ENCODE measurements around the gene ECHDC1. TPM values are rescaled to one million over a fixed set of nuclear protein-coding genes. Genes with fewer than 3 reads are reported as not detected.
"Not testable (repeated sequence)": the region's sequence is repeated elsewhere in the genome, so short reads cannot be mapped to it uniquely, and the experiment has no call there.

Gene ECHDC1
- total RNA-seq, 4 donors from 2014 or later, result 29.6 to 70.8 (median 53.5) TPM

DNA sequence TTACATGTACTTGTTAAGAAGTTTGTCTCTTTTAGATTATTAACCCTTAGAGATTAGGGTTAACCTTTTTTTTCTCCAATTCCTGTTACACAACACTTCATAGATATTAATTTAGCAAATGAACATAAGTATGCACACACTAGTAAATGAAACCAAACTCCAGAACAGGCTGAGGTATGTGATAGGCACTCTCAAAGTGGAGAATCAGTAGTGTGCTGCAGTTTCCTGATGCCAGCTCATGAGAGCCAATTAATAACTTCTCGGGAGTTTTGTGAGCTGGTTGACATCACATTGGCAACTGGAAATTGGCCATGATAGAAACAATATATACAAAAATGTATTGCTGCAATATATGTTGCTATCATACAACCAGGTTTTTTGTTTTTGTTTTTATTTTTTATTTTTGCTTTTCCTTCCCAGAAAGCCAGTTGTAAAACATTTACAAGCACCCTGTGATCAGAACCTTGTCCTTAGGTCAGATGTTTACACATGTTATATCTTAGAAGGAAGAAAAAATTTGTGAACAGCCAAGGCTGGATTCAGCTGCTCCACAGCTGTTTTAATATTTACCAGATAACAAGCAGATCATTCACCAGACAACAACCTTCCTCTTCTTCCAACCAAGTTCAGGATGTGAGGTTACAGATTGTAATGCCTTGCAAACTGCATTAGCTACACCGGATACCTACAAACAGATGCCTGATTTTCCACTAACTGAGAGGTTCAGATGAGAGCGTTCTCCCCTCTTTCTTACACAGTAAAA lies 42.4 kb upstream of the ECHDC1 start:
- no peak for DNase-seq
- Histone ChIP-seq H3K4me3 (no peak overlapping the region), H3K9me3 (no peaks in the 10 kb centered on the region), H3K4me1 (peaks cover 0 to 14% (median 0%) of the 10 kb centered on the region in 3 donors), H3K27me3 (no peaks in the 10 kb centered on the region), H3K27ac (no peak overlapping the region), H3K36me3 (no peaks in the 10 kb centered on the region)
- no peak for TF ChIP-seq POLR2A (IDR thresholded peaks at IDR 0.05)
- TF ChIP-seq, protein P1, sequence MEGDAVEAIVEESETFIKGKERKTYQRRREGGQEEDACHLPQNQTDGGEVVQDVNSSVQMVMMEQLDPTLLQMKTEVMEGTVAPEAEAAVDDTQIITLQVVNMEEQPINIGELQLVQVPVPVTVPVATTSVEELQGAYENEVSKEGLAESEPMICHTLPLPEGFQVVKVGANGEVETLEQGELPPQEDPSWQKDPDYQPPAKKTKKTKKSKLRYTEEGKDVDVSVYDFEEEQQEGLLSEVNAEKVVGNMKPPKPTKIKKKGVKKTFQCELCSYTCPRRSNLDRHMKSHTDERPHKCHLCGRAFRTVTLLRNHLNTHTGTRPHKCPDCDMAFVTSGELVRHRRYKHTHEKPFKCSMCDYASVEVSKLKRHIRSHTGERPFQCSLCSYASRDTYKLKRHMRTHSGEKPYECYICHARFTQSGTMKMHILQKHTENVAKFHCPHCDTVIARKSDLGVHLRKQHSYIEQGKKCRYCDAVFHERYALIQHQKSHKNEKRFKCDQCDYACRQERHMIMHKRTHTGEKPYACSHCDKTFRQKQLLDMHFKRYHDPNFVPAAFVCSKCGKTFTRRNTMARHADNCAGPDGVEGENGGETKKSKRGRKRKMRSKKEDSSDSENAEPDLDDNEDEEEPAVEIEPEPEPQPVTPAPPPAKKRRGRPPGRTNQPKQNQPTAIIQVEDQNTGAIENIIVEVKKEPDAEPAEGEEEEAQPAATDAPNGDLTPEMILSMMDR (IDR thresholded peaks at IDR 0.05), result no peak
- WGBS, 2 donors, result 59 to 76% methylated on average over 3 of the region's 3 CpGs
- intact Hi-C loops (cut with DNase I), result no loop called here

DNA sequence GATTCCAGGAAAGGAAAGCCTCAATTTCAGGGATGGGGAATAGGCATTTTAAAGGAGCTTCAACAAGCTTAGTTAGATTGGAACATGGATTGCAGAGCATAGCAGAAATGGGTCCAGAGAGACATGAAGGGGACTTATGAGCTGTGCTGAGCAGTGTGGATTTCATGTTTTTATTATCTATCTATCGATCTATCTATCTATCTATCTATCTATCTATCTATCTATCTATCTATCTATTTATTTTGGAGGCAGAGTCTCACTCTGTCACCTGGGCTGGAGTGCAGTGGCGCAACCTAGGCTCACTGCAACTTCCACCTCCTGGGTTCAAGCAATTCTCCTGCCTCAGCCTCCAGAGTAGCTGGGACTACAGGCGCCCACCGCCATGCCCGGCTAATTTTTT lies 41.4 kb upstream of the ECHDC1 start:
- intact Hi-C loops (cut with DNase I); H3K4me1 ChIP-seq; H3K9me3 ChIP-seq; H3K27ac ChIP-seq; H3K27me3 ChIP-seq; H3K36me3 ChIP-seq; DNase-seq; H3K4me3 ChIP-seq: not testable (repeated sequence)
- WGBS, 2 donors, result 89 to 92% methylated on average over 5 of the region's 5 CpGs

DNA sequence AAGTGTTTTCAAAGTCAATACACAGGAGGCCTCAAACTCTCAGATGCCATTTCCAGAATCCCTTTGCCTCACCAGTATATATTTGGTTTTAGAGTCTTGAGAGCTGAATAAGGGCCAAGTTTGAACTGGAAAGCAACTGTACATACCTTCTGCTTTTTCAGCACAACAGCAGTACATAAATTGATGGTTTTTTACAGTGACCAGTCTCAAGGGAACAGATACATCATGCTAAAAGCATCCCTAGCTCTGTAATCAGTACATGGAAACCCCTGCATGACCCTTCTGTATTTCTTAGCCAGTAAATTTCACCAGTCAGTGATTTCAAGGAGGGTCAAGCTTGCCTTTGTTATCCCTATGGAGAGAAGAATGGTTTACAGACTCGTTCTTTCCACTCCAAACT lies 40.6 kb upstream of the ECHDC1 start:
- Histone ChIP-seq H3K4me1 (no peaks in the 10 kb centered on the region), H3K4me3 (no peak overlapping the region), H3K9me3 (no peaks in the 10 kb centered on the region), H3K36me3 (no peaks in the 10 kb centered on the region), H3K27me3 (no peaks in the 10 kb centered on the region), H3K27ac (no peak overlapping the region)
- DNase-seq, result no peak
- TF ChIP-seq, protein P1 (IDR thresholded peaks at IDR 0.05), result no peak
- no peak for TF ChIP-seq POLR2A (IDR thresholded peaks at IDR 0.05)
- 29% methylated on average over 1 of the region's 1 CpG; no CpG with 5 or more reads in 1 of the 2 donors for WGBS, 2 donors
- intact Hi-C loops (cut with DNase I), result no loop called here

DNA sequence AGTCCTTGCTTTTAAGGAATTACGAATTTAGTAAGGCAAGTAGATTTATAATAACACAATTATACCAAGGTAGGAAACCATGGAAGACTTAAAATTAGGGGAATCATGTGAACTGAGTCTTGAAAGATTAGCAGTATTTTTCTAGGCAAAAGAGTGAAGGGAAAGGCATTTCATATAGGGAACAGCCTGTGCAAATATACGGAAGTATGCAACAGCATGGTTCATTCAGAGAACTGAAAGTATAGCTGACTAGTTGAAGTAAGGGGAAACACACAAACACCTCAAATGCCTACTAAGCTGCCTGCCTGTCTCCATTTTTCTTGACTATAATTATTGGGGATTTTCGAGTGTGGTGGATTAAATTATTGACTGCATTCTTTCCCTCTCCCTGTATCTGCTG lies 39.0 kb upstream of the ECHDC1 start:
- H3K27me3 ChIP-seq, result no peaks in the 10 kb centered on the region
- H3K9me3 ChIP-seq, result no peaks in the 10 kb centered on the region
- intact Hi-C loops (cut with DNase I), result no loop called here
- 77 to 88% methylated on average over 3 of the region's 3 CpGs for WGBS, 2 donors
- DNase-seq, result no peak
- H3K4me3 ChIP-seq, result no peak overlapping the region
- no peaks in the 10 kb centered on the region for H3K36me3 ChIP-seq
- no peaks in the 10 kb centered on the region for H3K4me1 ChIP-seq
- TF ChIP-seq, protein P1 (IDR thresholded peaks at IDR 0.05), result no peak
- TF ChIP-seq POLR2A (IDR thresholded peaks at IDR 0.05), result no peak
- H3K27ac ChIP-seq, result no peak overlapping the region

GRCh38 chr6:127381384-127381783 lies 38.0 kb upstream of the ECHDC1 start:
- intact Hi-C loops (cut with DNase I), result no loop called here
- Histone ChIP-seq H3K27me3 (no peaks in the 10 kb centered on the region), H3K36me3 (no peaks in the 10 kb centered on the region)

More at GRCh38 chr6:127381384-127381783, 38.0 kb upstream of the ECHDC1 start:
- Histone ChIP-seq H3K27ac (no peak overlapping the region), H3K9me3 (no peaks in the 10 kb centered on the region), H3K4me3 (no peak overlapping the region), H3K4me1 (no peaks in the 10 kb centered on the region)
- WGBS, 2 donors, result 85 to 90% methylated on average over 3 of the region's 3 CpGs
- TF ChIP-seq, protein P1 (IDR thresholded peaks at IDR 0.05), result no peak
- TF ChIP-seq POLR2A (IDR thresholded peaks at IDR 0.05), result no peak
- no peak for DNase-seq
